Measurements from ENCODE around the gene NRXN3. TPM values are rescaled to one million over a fixed set of nuclear protein-coding genes. Genes with fewer than 3 reads are reported as not detected.

Gene NRXN3
- total and polyA plus RNA-seq, 8 donors = 1.3 to 7.6 (median 1.5) TPM

DNA sequence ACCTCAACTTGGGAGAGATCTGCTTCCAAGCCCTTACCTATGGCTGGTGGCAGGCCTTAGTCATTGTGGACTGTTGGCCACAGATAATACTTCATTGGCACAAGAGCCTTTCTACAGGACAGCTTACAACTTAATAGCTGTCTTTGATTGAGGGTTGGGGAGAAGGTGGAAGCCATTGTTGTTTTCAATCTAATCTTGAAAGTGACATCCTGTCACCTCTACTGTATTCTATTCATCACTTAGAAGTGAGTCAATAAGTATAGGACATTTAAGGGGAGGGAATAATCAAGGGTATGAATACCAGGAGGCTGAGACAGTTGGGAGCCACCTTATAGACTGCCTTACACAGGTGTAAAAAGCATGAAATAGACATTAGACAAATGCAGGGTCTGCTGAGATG lies 906.3 kb downstream of the NRXN3 start:
- Histone ChIP-seq H3K4me1 (no peaks in the 10 kb centered on the region), H3K36me3 (no peaks in the 10 kb centered on the region), H3K27ac (no peak overlapping the region), H3K4me3 (no peak overlapping the region), H3K9me3 (no peaks in the 10 kb centered on the region), H3K27me3 (no peaks in the 10 kb centered on the region)
- intact Hi-C loops (cut with DNase I) = no loop called here
- TF ChIP-seq, protein P1, sequence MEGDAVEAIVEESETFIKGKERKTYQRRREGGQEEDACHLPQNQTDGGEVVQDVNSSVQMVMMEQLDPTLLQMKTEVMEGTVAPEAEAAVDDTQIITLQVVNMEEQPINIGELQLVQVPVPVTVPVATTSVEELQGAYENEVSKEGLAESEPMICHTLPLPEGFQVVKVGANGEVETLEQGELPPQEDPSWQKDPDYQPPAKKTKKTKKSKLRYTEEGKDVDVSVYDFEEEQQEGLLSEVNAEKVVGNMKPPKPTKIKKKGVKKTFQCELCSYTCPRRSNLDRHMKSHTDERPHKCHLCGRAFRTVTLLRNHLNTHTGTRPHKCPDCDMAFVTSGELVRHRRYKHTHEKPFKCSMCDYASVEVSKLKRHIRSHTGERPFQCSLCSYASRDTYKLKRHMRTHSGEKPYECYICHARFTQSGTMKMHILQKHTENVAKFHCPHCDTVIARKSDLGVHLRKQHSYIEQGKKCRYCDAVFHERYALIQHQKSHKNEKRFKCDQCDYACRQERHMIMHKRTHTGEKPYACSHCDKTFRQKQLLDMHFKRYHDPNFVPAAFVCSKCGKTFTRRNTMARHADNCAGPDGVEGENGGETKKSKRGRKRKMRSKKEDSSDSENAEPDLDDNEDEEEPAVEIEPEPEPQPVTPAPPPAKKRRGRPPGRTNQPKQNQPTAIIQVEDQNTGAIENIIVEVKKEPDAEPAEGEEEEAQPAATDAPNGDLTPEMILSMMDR (IDR thresholded peaks at IDR 0.05) = no peak
- ATAC-seq (no peak), DNase-seq (no peak)

DNA sequence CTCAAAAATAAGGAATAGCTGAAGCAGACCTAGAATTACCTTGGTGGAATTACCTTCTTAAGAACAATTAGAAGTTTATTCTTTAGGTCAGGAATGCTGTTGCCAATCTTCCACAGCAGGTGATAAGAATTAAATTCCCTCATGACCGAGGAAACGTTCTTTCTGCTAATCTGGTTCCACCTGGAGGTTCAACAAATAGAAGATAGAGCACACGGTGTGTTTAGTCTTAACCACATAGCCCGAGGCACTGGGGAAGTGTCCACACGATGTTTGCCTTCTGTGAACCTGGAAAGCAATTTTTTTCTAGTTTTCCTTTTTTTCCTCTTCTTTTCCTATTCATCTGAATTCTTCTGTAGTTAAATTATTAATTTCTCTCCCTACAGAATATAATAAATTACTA lies 906.9 kb downstream of the NRXN3 start:
- intact Hi-C loops (cut with DNase I) = no loop called here
- no peaks in the 10 kb centered on the region for H3K4me1 ChIP-seq
- no peaks in the 10 kb centered on the region for H3K36me3 ChIP-seq
- DNase-seq (no peak), ATAC-seq (no peak)
- TF ChIP-seq, protein P1 (IDR thresholded peaks at IDR 0.05) = no peak
- H3K27ac ChIP-seq = no peak overlapping the region
- no peaks in the 10 kb centered on the region for H3K9me3 ChIP-seq
- no peak overlapping the region for H3K4me3 ChIP-seq
- H3K27me3 ChIP-seq = no peaks in the 10 kb centered on the region

DNA sequence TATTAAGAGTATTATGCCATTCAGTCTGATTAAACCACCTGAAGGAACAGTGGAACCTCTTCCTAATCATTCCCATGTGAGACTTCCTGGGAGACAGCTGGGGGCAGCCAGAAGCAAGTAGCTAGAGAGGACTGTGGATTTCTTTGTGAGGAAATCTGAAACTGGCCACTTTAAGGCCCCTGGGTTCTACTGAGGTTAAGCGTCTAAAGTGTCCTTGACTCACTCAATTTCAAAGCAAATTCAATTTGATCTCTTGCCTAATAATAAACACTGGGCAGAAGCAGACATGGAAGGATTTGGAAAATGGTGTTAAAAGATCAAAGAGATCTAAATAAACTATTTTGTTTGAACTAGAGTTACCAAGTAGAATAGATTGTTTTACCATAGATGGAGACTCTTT lies 909.9 kb downstream of the NRXN3 start:
- Histone ChIP-seq H3K27me3 (no peaks in the 10 kb centered on the region), H3K27ac (no peak overlapping the region), H3K36me3 (no peaks in the 10 kb centered on the region), H3K9me3 (no peaks in the 10 kb centered on the region), H3K4me3 (no peak overlapping the region), H3K4me1 (no peaks in the 10 kb centered on the region)
- peak; percentile 62 for ATAC-seq
- peak in 1 of 4 donors; percentile 10 for DNase-seq
- intact Hi-C loops (cut with DNase I) = no loop called here
- TF ChIP-seq, protein P1 (IDR thresholded peaks at IDR 0.05) = no peak

DNA sequence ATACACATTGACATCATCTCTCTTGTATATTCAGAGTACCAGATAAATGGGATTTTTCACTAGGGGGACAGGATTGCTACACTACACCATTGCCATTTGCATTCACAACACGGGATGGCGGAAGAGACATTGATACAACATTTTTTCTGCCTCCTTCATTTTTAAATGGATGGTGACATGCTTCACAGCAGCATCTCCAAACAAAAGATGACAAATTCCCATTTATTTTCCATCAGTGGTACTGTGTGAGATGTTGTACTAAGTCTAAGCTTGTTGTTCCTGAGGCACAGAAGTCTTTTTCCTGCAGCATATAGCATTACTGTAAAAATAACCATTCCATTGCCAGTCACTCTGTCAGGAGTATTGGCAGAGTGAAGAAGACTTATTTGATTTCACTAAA lies 912.7 kb downstream of the NRXN3 start:
- TF ChIP-seq, protein P1 (IDR thresholded peaks at IDR 0.05) = no peak
- H3K27me3 ChIP-seq = no peaks in the 10 kb centered on the region
- H3K36me3 ChIP-seq = no peaks in the 10 kb centered on the region
- no peaks in the 10 kb centered on the region for H3K4me1 ChIP-seq
- intact Hi-C loops (cut with DNase I) = no loop called here
- no peaks in the 10 kb centered on the region for H3K9me3 ChIP-seq
- no peak overlapping the region for H3K4me3 ChIP-seq
- no peak for DNase-seq
- H3K27ac ChIP-seq = no peak overlapping the region
- ATAC-seq = no peak

DNA sequence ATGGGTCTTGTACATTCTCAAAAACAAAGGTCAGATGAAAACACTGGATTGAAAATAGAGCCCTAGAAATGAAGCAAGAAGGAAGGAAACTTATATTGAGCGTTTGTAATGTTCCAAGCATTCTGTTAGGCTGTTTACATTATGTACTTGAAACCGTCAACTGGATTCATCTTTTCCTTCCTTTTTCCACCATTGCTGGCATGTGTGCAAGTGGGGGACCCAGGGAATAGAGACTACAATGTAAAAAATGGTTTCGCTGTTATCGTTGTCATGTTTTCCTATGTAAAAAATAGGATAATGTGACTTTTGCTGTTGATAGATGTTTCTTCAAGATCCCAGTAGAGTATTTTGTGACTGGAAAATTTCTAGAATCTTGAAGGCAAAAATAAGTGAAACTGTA lies 913.2 kb downstream of the NRXN3 start:
- intact Hi-C loops (cut with DNase I) = no loop called here

More for the DNA sequence above, 913.2 kb downstream of the NRXN3 start:
- TF ChIP-seq, protein P1 (IDR thresholded peaks at IDR 0.05) = no peak
- H3K9me3 ChIP-seq = no peaks in the 10 kb centered on the region
- H3K4me3 ChIP-seq = no peak overlapping the region
- DNase-seq (no peak), ATAC-seq (no peak)
- no peaks in the 10 kb centered on the region for H3K4me1 ChIP-seq
- no peaks in the 10 kb centered on the region for H3K36me3 ChIP-seq
- H3K27me3 ChIP-seq = no peaks in the 10 kb centered on the region
- no peak overlapping the region for H3K27ac ChIP-seq

All from left lung (tissue), 10 donors.